Mesodermal cell (in vitro differentiated cells): ENCODE results near the gene ANKRD34C.
"Not testable (repeated sequence)": the region's sequence is repeated elsewhere in the genome, so short reads cannot be mapped to it uniquely, and the experiment has no call there.

Source experiments
- H3K27ac ChIP-seq: 2 replicates; pipeline ENCODE4 v1.7.0; 2013; ENCODE audit warnings: mild to moderate bottlenecking, low read depth, low read length, moderate library complexity; ENCODE audit not compliant: severe bottlenecking
- H3K36me3 ChIP-seq: 2 replicates; pipeline ENCODE4 v1.7.1; 2013; ENCODE audit warnings: mild to moderate bottlenecking, low read length, moderate library complexity; ENCODE audit not compliant: control insufficient read depth, insufficient read depth
- H3K4me1 ChIP-seq: one replicate; pipeline ENCODE4 v1.7.1; 2013; ENCODE audit warnings: mild to moderate bottlenecking, low read length; ENCODE audit not compliant: insufficient read depth, control insufficient read depth, poor library complexity, severe bottlenecking
- H3K4me3 ChIP-seq: 2 replicates; pipeline ENCODE4 v1.7.0; 2013; ENCODE audit warnings: low read length, control low read depth, mild to moderate bottlenecking; ENCODE audit not compliant: insufficient read depth, poor library complexity, severe bottlenecking; ENCODE audit errors: extremely low read depth
- H3K9me3 ChIP-seq: 2 replicates; pipeline ENCODE4 v1.7.1; 2013; ENCODE audit warnings: mild to moderate bottlenecking, low read length, moderate library complexity; ENCODE audit not compliant: control insufficient read depth
- WGBS, 2 experiments: methylation state at CpG; one replicate each; pipeline ENCODE4 v1.1.5; 2013; ENCODE audit warnings: missing lambda C conversion rate in 2 of 2; ENCODE audit not compliant: insufficient coverage in 2 of 2; 5-methylcytosine and 5-hydroxymethylcytosine counted together

ANKRD34C gene

GRCh38 chr15:79310985-79311900 lies 28.7 kb downstream of the ANKRD34C start, which contains the start of gene TMED3:
Gene TMED3, plus strand, starts transcription at chr15:79311112. Its CDS starts 138 bp downstream, at chr15:79311250.
- WGBS, 2 experiments = 0 to 1% methylated on average over 44 to 52 of the region's 76 CpGs
- Histone ChIP-seq H3K27ac (peak within 1 kb of the TSS; percentile 71), H3K9me3 (no peaks in the 10 kb centered on the region)

GRCh38 chr15:79311901-79312553 lies 29.5 kb downstream of the ANKRD34C start:
- H3K9me3 ChIP-seq = no peaks in the 10 kb centered on the region
- H3K36me3 ChIP-seq = peaks cover 47% of the 10 kb centered on the region
- peak overlapping the region; percentile 98 for H3K4me3 ChIP-seq
- no peaks in the 10 kb centered on the region for H3K4me1 ChIP-seq
- 73 to 76% methylated on average over 8 of the region's 8 CpGs for WGBS, 2 experiments
- H3K27ac ChIP-seq = no peak overlapping the region

More at GRCh38 chr15:79310985-79311900, 28.7 kb downstream of the ANKRD34C start, which contains the start of gene TMED3:
- Histone ChIP-seq H3K4me3 (peak within 1 kb of the TSS; percentile 98), H3K4me1 (no peaks in the 10 kb centered on the region), H3K36me3 (peaks cover 40% of the 10 kb centered on the region)

DNA sequence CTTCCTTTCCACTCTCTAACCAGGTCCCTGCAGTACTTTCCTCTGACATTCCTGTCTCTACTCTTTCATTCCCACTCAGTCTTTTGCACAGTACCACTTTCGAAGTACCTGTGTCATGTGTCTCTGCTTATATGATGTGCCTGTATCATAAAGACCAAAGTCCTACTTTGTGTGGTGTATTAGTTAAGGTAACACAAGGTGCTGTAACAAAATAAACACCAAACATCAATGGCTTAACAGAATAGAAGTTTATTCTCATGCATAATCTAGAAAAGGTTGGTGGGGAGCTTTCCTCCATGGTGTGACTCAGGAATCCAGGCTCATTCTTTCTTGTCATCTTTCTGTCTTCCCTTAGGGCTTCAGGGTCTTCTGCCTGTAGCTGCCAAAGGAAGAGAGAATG lies 31.7 kb downstream of the ANKRD34C start:
- Histone ChIP-seq H3K9me3 (no peaks in the 10 kb centered on the region), H3K4me3 (no peak overlapping the region), H3K36me3 (peaks cover 68% of the 10 kb centered on the region), H3K27ac (no peak overlapping the region), H3K4me1 (no peaks in the 10 kb centered on the region)
- no CpG with 5 or more reads among the region's 1 CpG for WGBS, 2 experiments

GRCh38 chr15:79314811-79315210 lies 32.3 kb downstream of the ANKRD34C start:
- 93% methylated on average over 4 to 5 of the region's 6 CpGs for WGBS, 2 experiments
- no peak overlapping the region for H3K4me3 ChIP-seq
- no peaks in the 10 kb centered on the region for H3K9me3 ChIP-seq
- no peaks in the 10 kb centered on the region for H3K4me1 ChIP-seq
- no peak overlapping the region for H3K27ac ChIP-seq
- H3K36me3 ChIP-seq = peaks cover 75% of the 10 kb centered on the region

DNA sequence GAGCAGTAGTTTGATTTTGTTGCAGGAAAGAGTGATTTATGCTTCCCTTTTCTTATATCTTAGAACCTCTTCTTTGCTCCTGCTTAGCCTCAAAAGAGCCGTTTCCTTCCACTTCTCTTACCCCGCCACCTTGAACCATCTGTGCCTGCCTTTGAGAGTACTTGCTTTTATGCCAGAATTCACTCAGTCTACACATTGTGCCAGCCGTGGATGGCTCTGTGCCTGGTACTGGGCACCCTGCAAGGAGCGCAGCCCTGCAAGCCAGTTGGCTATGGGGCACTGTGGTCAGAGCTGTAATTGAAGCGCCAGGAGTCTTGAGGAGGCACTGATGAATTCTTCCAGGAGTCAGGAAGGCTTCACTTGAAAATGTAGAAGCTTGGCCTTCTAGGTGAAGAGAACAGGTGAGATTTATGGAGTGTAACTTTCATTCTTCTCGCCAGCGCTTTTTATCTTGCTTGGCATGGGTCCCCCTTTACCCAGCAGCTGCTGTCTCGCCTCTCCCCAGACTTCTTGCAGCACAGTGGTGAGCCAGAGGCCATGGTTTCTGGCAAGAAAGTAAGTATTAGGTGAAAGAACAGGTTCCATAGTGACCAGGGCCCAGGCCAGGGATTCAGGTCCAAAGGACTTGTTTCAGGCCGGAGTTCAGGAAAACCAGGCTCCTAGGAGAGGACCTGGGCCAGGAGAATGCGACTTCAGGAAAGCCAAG lies 33.3 kb downstream of the ANKRD34C start:
- H3K4me3 ChIP-seq = no peak overlapping the region
- H3K4me1 ChIP-seq = no peaks in the 10 kb centered on the region
- H3K9me3 ChIP-seq = no peaks in the 10 kb centered on the region
- WGBS, 2 experiments = 94 to 96% methylated on average over 6 to 8 of the region's 10 CpGs
- H3K27ac ChIP-seq = no peak overlapping the region
- H3K36me3 ChIP-seq = peaks cover 82% of the 10 kb centered on the region

DNA sequence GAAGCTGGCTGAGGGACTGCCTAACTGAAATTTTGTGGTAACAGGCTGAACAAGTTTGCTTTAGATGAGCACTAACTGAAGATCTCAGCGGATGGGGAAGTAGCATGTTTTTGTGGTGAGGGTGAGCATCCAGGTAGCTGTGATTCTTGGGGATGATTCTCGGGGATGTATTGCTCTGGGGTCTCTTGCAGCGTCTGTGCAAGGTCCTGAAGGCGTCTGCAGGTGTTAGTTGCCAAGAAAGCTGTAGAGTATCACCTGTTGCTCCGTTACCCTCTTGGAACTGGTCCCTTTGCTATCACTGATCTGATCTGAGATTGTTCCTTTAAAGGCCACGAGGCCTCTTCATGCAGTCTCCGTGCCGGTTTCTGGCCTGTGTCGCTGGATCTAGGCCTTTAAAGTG lies 34.3 kb downstream of the ANKRD34C start:
- no peak overlapping the region for H3K27ac ChIP-seq
- H3K4me1 ChIP-seq = no peaks in the 10 kb centered on the region
- no peak overlapping the region for H3K4me3 ChIP-seq
- WGBS, 2 experiments = 92 to 94% methylated on average over 9 of the region's 9 CpGs
- no peaks in the 10 kb centered on the region for H3K9me3 ChIP-seq
- H3K36me3 ChIP-seq = peaks cover 93% of the 10 kb centered on the region

DNA sequence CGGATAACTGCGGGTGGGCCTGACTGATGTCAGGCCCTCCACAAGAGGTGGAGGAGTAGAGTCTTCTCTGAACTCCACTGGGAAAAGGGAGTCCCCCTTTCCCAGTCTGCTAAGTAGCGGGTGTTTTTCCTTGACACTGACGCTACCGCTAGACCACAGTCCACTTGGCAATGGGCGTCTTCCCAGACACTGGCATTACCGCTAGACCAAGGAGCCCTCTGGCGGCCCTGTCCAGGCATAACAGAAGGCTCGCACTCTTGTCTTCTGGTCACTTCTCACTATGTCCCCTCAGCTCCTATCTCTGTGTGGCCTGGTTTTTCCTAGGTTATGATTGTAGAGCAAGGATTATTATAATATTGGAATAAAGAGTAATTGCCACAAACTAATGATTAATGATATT lies 37.5 kb downstream of the ANKRD34C start:
- H3K27ac ChIP-seq, H3K9me3 ChIP-seq, H3K4me1 ChIP-seq, H3K4me3 ChIP-seq: not testable (repeated sequence)
- WGBS, 2 experiments = 92 to 98% methylated on average over 6 to 8 of the region's 9 CpGs
- H3K36me3 ChIP-seq = peaks cover 93% of the 10 kb centered on the region

DNA sequence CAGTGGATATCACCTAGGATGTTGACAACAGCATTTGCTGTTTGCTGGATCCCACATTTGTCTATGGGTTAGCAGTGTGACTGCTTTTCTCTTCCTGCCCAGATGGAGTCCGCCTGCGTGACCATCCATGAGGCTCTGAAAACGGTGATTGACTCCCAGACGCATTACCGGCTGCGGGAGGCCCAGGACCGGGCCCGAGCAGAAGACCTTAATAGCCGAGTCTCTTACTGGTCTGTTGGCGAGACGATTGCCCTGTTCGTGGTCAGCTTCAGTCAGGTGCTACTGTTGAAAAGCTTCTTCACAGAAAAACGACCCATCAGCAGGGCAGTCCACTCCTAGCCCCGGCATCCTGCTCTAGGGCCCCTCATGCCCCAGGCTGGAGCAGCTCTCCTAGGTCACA lies 39.4 kb downstream of the ANKRD34C start:
- WGBS, 2 experiments = 91 to 96% methylated on average over 14 of the region's 14 CpGs
- Histone ChIP-seq H3K36me3 (peaks cover 89% of the 10 kb centered on the region), H3K9me3 (no peaks in the 10 kb centered on the region), H3K4me3 (no peak overlapping the region), H3K27ac (no peak overlapping the region), H3K4me1 (no peaks in the 10 kb centered on the region)

DNA sequence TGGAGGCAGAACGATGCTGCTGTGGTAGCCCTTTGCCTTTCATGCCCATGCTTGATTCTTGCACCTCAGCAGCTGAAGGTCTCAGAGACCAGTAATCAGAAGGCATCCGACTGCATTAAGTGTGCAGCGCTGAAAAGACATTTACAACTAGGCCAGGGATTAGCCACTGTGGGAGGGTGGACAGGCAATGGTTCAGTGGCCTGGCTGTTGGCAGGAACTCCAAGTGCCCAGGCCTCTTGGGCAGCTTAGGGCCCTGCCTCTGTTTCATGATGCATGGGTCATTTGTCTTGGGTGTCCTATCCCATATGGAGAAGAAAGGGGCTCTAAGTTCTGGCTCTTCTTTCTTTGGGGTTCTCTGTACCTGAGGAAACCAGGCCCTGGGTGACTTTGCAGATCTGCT lies 39.8 kb downstream of the ANKRD34C start:
- Histone ChIP-seq H3K9me3 (no peaks in the 10 kb centered on the region), H3K36me3 (peaks cover 89% of the 10 kb centered on the region), H3K27ac (no peak overlapping the region), H3K4me3 (no peak overlapping the region), H3K4me1 (no peaks in the 10 kb centered on the region)
- WGBS, 2 experiments = 90 to 100% methylated on average over 3 of the region's 3 CpGs

DNA sequence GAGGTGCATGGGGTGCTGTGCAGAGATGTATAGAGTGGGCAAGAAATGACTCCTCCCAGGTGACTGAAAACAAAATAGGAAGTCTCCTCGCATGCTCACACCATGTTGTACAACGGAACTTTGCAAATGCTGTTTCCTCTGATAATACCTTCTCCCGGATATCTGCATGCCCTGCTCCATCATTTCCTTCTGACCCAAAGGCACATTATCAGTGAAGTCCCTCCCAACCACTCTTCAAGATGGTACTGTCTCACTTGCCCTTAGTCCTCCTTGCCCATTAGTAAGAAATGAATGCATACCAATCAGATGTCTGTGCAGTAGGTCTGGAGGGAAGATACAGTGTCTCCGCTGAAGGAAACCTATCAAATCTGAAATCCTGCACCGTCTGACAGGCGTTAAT lies 40.4 kb downstream of the ANKRD34C start:
- H3K36me3 ChIP-seq = peaks cover 85% of the 10 kb centered on the region
- WGBS, 2 experiments = 92 to 95% methylated on average over 4 to 6 of the region's 6 CpGs

More for the DNA sequence above, 40.4 kb downstream of the ANKRD34C start:
- Histone ChIP-seq H3K4me3 (no peak overlapping the region), H3K27ac (no peak overlapping the region), H3K9me3 (no peaks in the 10 kb centered on the region), H3K4me1 (no peaks in the 10 kb centered on the region)
